Measurements from ENCODE around the gene ADGRE1. TPM values are rescaled to one million over a fixed set of nuclear protein-coding genes. Genes with fewer than 3 reads are reported as not detected.

Gene ADGRE1
- total and polyA plus RNA-seq, 2 of the 8 experiments (the other 6 are each of a cell fraction or from before 2014, with no cell fraction given): not detected

GRCh38 chr19:6971366-6971765 is 84.0 kb downstream of the ADGRE1 start:
- H3K9ac ChIP-seq (replicated peaks in 1 of 4; ENCODE audit: extremely low read depth in 1 of 4, low read depth in 3 of 4, low read length in 3 of 4): no peak overlapping the region
- no peaks in the 10 kb centered on the region for H3K27me3 ChIP-seq (replicated peaks in 1 of 4; ENCODE audit: control insufficient read depth in 3 of 4, extremely low read depth in 1 of 4, insufficient read depth in 3 of 4, low read length in 3 of 4)
- FAIRE-seq (no peak), DNase-seq (ENCODE audit: low read depth in 1 of 2, low spot score in 2 of 2) (no peak)
- no peaks in the 10 kb centered on the region for H3K4me1 ChIP-seq (replicated peaks in 1 of 4; ENCODE audit: control insufficient read depth in 3 of 4, insufficient read depth in 4 of 4, low read length in 3 of 4)
- H4K91ac ChIP-seq (replicated peaks; ENCODE audit: insufficient read length, low read length): no peak overlapping the region
- no peak overlapping the region for H4K5ac ChIP-seq (ENCODE audit: insufficient read length, low read depth, low read length)
- H3K79me1 ChIP-seq (ENCODE audit: low read depth, low read length): no peaks in the 10 kb centered on the region
- H2BK120ac ChIP-seq (replicated peaks; ENCODE audit: low read depth, low read length): no peak overlapping the region
- no peak overlapping the region for H3K27ac ChIP-seq (ENCODE audit: low read depth, low read length)
- H3K23me2 ChIP-seq (ENCODE audit: low read depth, low read length): no peaks in the 10 kb centered on the region
- no peak overlapping the region for H2AFZ ChIP-seq (ENCODE audit: low read length)
- H3K4me2 ChIP-seq (ENCODE audit: insufficient read depth in 1 of 2, low read depth in 2 of 2, low read length in 2 of 2): no peak overlapping the region
- 73% methylated on average over 1 of the region's 1 CpG; no CpG with 5 or more reads in 1 of the 2 experiments for WGBS, 2 experiments (ENCODE audit: extremely low coverage in 1 of 2, insufficient coverage in 1 of 2, insufficient read length in 1 of 2, insufficient replicate concordance in 2 of 2, low coverage in 1 of 2, low lambda C conversion rate in 2 of 2, missing lambda C conversion rate in 1 of 2)
- H2AK5ac ChIP-seq (ENCODE audit: low read depth, low read length): no peak overlapping the region
- H3K4me3 ChIP-seq (ENCODE audit: extremely low read depth in 1 of 4, insufficient read depth in 2 of 4, low read depth in 3 of 4, low read length in 4 of 4): no peak overlapping the region
- no peak overlapping the region for H2BK12ac ChIP-seq (ENCODE audit: low read depth, low read length)
- no peak overlapping the region for H2BK20ac ChIP-seq (ENCODE audit: low read length)
- H4K20me1 ChIP-seq (replicated peaks in 1 of 2; ENCODE audit: control insufficient read depth in 1 of 2, insufficient read depth in 2 of 2, low read length in 2 of 2): no peaks in the 10 kb centered on the region
- no peak overlapping the region for H4K8ac ChIP-seq (ENCODE audit: extremely low read depth, insufficient read depth, low read length)
- H3K36me3 ChIP-seq (ENCODE audit: control insufficient read depth in 2 of 4, insufficient read depth in 4 of 4, low read length in 3 of 4): no peaks in the 10 kb centered on the region
- no peak overlapping the region for H3K14ac ChIP-seq (ENCODE audit: insufficient read length)
- no peak overlapping the region for H3K23ac ChIP-seq (ENCODE audit: insufficient read length)
- no peaks in the 10 kb centered on the region for H3K79me2 ChIP-seq (ENCODE audit: control insufficient read depth in 1 of 2, insufficient read depth in 2 of 2, low read length in 2 of 2)
- no peak overlapping the region for H2BK5ac ChIP-seq (ENCODE audit: low read depth, low read length)
- peaks cover 68 to 83% of the 10 kb centered on the region in 2 experiments for H3K9me3 ChIP-seq (ENCODE audit: insufficient read depth in 2 of 2, low read depth in 1 of 2, low read length in 1 of 2)
- ChIA-PET POLR2A (ENCODE audit: partially characterized antibody) (no interaction called here), CTCF (ENCODE audit: partially characterized antibody) (no interaction called here)
- no peak overlapping the region for H2BK15ac ChIP-seq (ENCODE audit: low read length)
- H3K4ac ChIP-seq (replicated peaks; ENCODE audit: insufficient read length, low read depth, low read length): no peak overlapping the region
- no peak overlapping the region for H3K56ac ChIP-seq (replicated peaks; ENCODE audit: insufficient read length, low read depth, low read length)
- H3K18ac ChIP-seq (ENCODE audit: extremely low read depth, low read length): no peak overlapping the region
- TF ChIP-seq SP1 (IDR thresholded peaks at IDR 0.05; ENCODE audit: low read depth, low read length) (no peak), RBBP5 (IDR thresholded peaks at IDR 0.05; ENCODE audit: borderline replicate concordance, low read depth, low read length) (no peak), CREB1 (IDR thresholded peaks at IDR 0.05) (no peak), KDM4A (IDR thresholded peaks at IDR 0.05; ENCODE audit: low read depth, low read length, severe bottlenecking) (no peak), CTBP2 (IDR thresholded peaks at IDR 0.05; ENCODE audit: borderline replicate concordance, insufficient read depth, insufficient read length, low read length) (no peak), TAF7 (optimal IDR thresholded peaks at IDR 0.05; ENCODE audit: borderline replicate concordance, low read depth, low read length) (no peak), YY1 (IDR thresholded peaks at IDR 0.05; ENCODE audit: low read depth, low read length) (no peak), TAF1 (IDR thresholded peaks at IDR 0.05; ENCODE audit: low read depth, low read length) (no peak), HDAC2 (IDR thresholded peaks at IDR 0.05; ENCODE audit: borderline replicate concordance in 1 of 2, low read depth in 2 of 2, low read length in 2 of 2) (no peak), TCF12 (IDR thresholded peaks at IDR 0.05; ENCODE audit: low read depth, low read length) (no peak), HDAC6 (IDR thresholded peaks at IDR 0.05; ENCODE audit: low read depth, low read length) (no peak), RFX5 (IDR thresholded peaks at IDR 0.05; ENCODE audit: borderline replicate concordance, low read depth, low read length) (no peak), TEAD4 (IDR thresholded peaks at IDR 0.05; ENCODE audit: low read depth, low read length) (no peak), PHF8 (conservative IDR thresholded peaks at IDR 0.05; ENCODE audit: low read depth, low read length) (no peak), RXRA (IDR thresholded peaks at IDR 0.05; ENCODE audit: insufficient read depth, low read depth, low read length) (no peak), KDM1A (IDR thresholded peaks at IDR 0.05; ENCODE audit: borderline replicate concordance, low read length) (no peak)

Data from H1 (cell line).